Head of caudate nucleus (tissue), 42 donors: ENCODE data around the gene TBX2.
"Not testable (repeated sequence)": the region's sequence is repeated elsewhere in the genome, so short reads cannot be mapped to it uniquely, and the experiment has no call there.

Source experiments
- DNase-seq, 42 donors: peaks; one replicate each; pipeline versions ENCODE4 v3.0.0 to v3.0.0-alpha.2; 2020 to 2021; ENCODE audit warnings: mixed read lengths in 7 of 42
- intact Hi-C: fragments of 100-400 bp; cut with DNase I; formaldehyde crosslinking; loops from one replicate; pipeline ENCODE4 v1.15.0; 2022

TBX2 gene

GRCh38 chr17:61399131-61400065, at the start of gene TBX2:
Gene TBX2 (plus strand): TSS chr17:61399843. CDS start chr17:61400177, 334 bp downstream.
- intact Hi-C loops = loop anchor here (10.0 kb wide), 2 partner anchors 385 to 655 kb away; no protein-coding TSS in a partner anchor
- no peak for DNase-seq

- DNase-seq = no peak
- intact Hi-C loops = no loop called here
Observed at GRCh38 chr17:61351745-61352407, 47.8 kb upstream of the TBX2 start.

- intact Hi-C loops = no loop called here
Observed at GRCh38 chr17:61352408-61352770, 47.3 kb upstream of the TBX2 start.

GRCh38 chr17:61352781-61353491, 46.7 kb upstream of the TBX2 start:
- intact Hi-C loops = no loop called here
- DNase-seq = no peak

More at GRCh38 chr17:61352408-61352770, 47.3 kb upstream of the TBX2 start:
- DNase-seq = no peak

- DNase-seq = no peak
- intact Hi-C loops = no loop called here
Observed at GRCh38 chr17:61353615-61354014, 46.0 kb upstream of the TBX2 start.

GRCh38 chr17:61354895-61355874, 44.5 kb upstream of the TBX2 start:
- DNase-seq = no peak
- intact Hi-C loops = no loop called here

- intact Hi-C loops = not testable (repeated sequence)
Observed at GRCh38 chr17:61357061-61357460, 42.6 kb upstream of the TBX2 start.

GRCh38 chr17:61359513-61359912, 40.1 kb upstream of the TBX2 start:
- DNase-seq, intact Hi-C loops: not testable (repeated sequence)

More at GRCh38 chr17:61357061-61357460, 42.6 kb upstream of the TBX2 start:
- not testable (repeated sequence) for DNase-seq

- intact Hi-C loops = no loop called here
- DNase-seq = no peak
Observed at GRCh38 chr17:61360318-61360943, 39.2 kb upstream of the TBX2 start.

GRCh38 chr17:61361084-61361483, 38.6 kb upstream of the TBX2 start:
- intact Hi-C loops = no loop called here
- DNase-seq = no peak

- intact Hi-C loops = no loop called here
- no peak for DNase-seq
Observed at GRCh38 chr17:61362396-61362795, 37.2 kb upstream of the TBX2 start.

GRCh38 chr17:61362852-61363600, 36.6 kb upstream of the TBX2 start:
- intact Hi-C loops = no loop called here
- no peak for DNase-seq

- intact Hi-C loops = no loop called here
Observed at GRCh38 chr17:61363601-61364462, 35.8 kb upstream of the TBX2 start.

GRCh38 chr17:61364463-61364846, 35.2 kb upstream of the TBX2 start:
- DNase-seq = no peak
- intact Hi-C loops = no loop called here

More at GRCh38 chr17:61363601-61364462, 35.8 kb upstream of the TBX2 start:
- no peak for DNase-seq

- DNase-seq = no peak
- intact Hi-C loops = no loop called here
Observed at GRCh38 chr17:61366076-61366714, 33.4 kb upstream of the TBX2 start.
